ENCODE data around the gene NADK.

DNA sequence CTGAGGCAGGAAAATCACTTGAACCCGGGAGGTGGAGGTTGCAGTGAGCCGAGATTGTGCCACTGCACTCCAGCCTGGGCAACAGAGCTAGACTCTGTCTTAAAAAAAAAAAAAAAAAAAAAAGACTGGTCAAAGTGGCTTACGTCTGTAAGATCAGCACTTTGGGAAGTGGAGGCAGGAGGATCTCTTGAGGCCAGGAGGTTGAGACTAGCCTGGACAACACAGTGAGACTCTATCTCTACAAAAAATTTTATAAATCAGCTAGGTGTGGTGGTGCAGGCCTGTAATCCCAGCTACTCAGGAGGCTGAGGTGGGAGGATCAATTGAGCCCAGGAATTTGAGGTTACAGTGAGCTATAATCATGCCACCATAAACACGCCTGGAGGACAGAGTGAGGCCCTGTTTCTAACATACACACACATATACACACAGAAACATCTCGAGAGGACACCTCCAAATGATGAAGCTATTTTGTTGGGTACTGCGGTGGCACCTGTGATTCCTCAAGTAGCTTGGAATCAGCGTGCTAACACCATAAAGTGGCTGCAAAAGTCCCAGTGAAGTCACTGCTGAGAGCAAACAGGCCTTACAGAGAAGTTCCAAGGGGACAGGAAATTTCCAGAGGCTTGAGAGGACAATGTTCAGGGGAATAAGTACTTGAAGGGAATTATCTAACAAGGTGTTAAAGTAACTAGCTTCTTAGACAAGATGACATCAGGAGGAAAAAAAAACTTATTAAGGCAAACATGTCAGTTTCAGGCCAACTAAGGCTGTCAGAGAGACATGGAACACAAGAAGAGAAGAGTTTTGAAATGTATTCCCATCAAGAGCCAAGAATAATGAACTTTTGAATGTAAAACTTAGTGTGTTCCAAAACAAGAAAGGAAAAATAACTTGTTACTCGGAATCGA lies 1.3 kb downstream of the NADK start:
- TF ChIP-seq, protein P1, sequence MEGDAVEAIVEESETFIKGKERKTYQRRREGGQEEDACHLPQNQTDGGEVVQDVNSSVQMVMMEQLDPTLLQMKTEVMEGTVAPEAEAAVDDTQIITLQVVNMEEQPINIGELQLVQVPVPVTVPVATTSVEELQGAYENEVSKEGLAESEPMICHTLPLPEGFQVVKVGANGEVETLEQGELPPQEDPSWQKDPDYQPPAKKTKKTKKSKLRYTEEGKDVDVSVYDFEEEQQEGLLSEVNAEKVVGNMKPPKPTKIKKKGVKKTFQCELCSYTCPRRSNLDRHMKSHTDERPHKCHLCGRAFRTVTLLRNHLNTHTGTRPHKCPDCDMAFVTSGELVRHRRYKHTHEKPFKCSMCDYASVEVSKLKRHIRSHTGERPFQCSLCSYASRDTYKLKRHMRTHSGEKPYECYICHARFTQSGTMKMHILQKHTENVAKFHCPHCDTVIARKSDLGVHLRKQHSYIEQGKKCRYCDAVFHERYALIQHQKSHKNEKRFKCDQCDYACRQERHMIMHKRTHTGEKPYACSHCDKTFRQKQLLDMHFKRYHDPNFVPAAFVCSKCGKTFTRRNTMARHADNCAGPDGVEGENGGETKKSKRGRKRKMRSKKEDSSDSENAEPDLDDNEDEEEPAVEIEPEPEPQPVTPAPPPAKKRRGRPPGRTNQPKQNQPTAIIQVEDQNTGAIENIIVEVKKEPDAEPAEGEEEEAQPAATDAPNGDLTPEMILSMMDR (IDR thresholded peaks at IDR 0.05), result no peak
- TF ChIP-seq POLR2A (IDR thresholded peaks at IDR 0.05; ENCODE audit: low read depth), result no peak
- TF ChIP-seq POLR2AphosphoS5 (IDR thresholded peaks at IDR 0.05), result no peak
- no peak for TF ChIP-seq EP300 (IDR thresholded peaks at IDR 0.05)

Data from esophagus muscularis mucosa (tissue), 4 donors.